Measurements from ENCODE around the gene CACNA1F.

- TF ChIP-seq CTCF (IDR thresholded peaks at IDR 0.05; ENCODE audit: low read length), result no peak
- no peak for TF ChIP-seq EZH2 (IDR thresholded peaks at IDR 0.05; ENCODE audit: borderline replicate concordance, low read length)
These were observed 36.7 kb upstream of the CACNA1F start, which contains the start of gene PPP1R3F for GRCh38 chrX:49269767-49270248.

Measured in OCI-LY1 (cell line).